ENCODE data around the gene ZNF837. TPM values are rescaled to one million over a fixed set of nuclear protein-coding genes. Genes with fewer than 3 reads are reported as not detected.

The ZNF837 gene
- total RNA-seq, 2 experiments from 2014 or later, result 0.71 to 1.0 TPM

DNA sequence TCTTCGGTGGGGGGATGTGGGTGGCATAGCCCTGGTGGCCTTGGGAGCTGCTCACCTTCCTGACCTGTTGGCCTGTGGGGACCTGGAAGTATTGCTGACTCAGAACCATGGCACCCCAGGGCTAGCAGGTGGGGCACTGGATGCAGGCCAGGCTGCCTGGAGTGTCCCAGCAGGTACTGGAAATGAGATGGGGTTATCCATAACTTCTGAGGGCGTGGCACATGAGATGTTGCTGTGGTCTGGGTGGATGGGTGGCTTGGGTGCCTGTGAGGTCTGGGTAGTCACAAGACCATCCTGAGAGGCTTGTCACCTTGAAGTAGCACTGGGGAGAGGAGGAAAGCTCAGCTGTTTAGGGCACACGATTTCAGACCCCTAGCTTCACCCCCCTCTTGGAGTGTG is 14.0 kb upstream of the ZNF837 start:
- peaks cover 24% of the 10 kb centered on the region for H3K27me3 Mint-ChIP-seq
- Histone ChIP-seq H3K36me3 (ENCODE audit: insufficient read depth, low read length) (peaks cover 40% of the 10 kb centered on the region), H3K4me3 (ENCODE audit: low read length) (no peak overlapping the region), H3K27ac (ENCODE audit: low read depth in 1 of 2, low read length in 2 of 2) (no peak overlapping the region), H3K4me1 (ENCODE audit: insufficient read depth, low read length) (peaks cover 12% of the 10 kb centered on the region), H3K27me3 (ENCODE audit: control insufficient read depth in 1 of 2, insufficient read depth in 2 of 2, low read length in 2 of 2) (peaks cover 16 to 21% of the 10 kb centered on the region in 2 experiments), H3K9me3 (ENCODE audit: control insufficient read depth in 1 of 2, insufficient read depth in 1 of 2, low read length in 2 of 2) (peaks cover 0 to 9% of the 10 kb centered on the region in 2 experiments)
- CTCF ChIA-PET, result no interaction called here
- H3K9me3 Mint-ChIP-seq, result no peaks in the 10 kb centered on the region
- DNase-seq (no peak), ATAC-seq (ENCODE audit: poor library complexity) (no peak)
- H3K4me1 Mint-ChIP-seq (ENCODE audit: low read depth), result peaks cover 5% of the 10 kb centered on the region
- TF ChIP-seq, protein P1, sequence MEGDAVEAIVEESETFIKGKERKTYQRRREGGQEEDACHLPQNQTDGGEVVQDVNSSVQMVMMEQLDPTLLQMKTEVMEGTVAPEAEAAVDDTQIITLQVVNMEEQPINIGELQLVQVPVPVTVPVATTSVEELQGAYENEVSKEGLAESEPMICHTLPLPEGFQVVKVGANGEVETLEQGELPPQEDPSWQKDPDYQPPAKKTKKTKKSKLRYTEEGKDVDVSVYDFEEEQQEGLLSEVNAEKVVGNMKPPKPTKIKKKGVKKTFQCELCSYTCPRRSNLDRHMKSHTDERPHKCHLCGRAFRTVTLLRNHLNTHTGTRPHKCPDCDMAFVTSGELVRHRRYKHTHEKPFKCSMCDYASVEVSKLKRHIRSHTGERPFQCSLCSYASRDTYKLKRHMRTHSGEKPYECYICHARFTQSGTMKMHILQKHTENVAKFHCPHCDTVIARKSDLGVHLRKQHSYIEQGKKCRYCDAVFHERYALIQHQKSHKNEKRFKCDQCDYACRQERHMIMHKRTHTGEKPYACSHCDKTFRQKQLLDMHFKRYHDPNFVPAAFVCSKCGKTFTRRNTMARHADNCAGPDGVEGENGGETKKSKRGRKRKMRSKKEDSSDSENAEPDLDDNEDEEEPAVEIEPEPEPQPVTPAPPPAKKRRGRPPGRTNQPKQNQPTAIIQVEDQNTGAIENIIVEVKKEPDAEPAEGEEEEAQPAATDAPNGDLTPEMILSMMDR (IDR thresholded peaks at IDR 0.05), result no peak
- H3K36me3 Mint-ChIP-seq (ENCODE audit: low read depth), result peaks cover 51% of the 10 kb centered on the region
- no peak overlapping the region for H3K27ac Mint-ChIP-seq
- POLR2A ChIA-PET, result no interaction called here
- intact Hi-C loops (cut with DNase I, micrococcal nuclease), result no loop called here
- H3K4me3 Mint-ChIP-seq, result no peak overlapping the region

DNA sequence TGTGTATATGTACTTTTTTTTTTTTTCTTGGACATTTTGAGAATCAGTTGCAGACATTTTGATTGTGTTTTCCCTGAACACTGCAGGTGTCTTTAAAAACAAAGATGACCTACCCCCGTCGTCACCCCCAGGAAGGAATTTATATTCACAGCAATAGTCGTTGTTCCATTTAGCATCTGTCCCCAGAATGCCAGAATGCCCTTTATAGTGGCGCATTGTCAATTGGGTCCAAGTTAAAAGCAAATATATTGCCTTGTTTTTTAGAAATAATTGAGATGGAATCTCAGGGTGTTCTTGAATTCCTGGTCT is 12.8 kb upstream of the ZNF837 start:
- POLR2A ChIA-PET, result no interaction called here
- H3K4me1 Mint-ChIP-seq (ENCODE audit: low read depth), result peaks cover 13% of the 10 kb centered on the region
- peaks cover 16% of the 10 kb centered on the region for H3K4me1 ChIP-seq (ENCODE audit: insufficient read depth, low read length)
- peaks cover 0 to 9% of the 10 kb centered on the region in 2 experiments for H3K9me3 ChIP-seq (ENCODE audit: control insufficient read depth in 1 of 2, insufficient read depth in 1 of 2, low read length in 2 of 2)
- H3K4me3 Mint-ChIP-seq, result no peak overlapping the region
- H3K27me3 ChIP-seq (ENCODE audit: control insufficient read depth in 1 of 2, insufficient read depth in 2 of 2, low read length in 2 of 2), result peaks cover 16 to 19% of the 10 kb centered on the region in 2 experiments
- H3K4me3 ChIP-seq (ENCODE audit: low read length), result no peak overlapping the region
- no peaks in the 10 kb centered on the region for H3K9me3 Mint-ChIP-seq
- no peak for DNase-seq
- H3K27ac Mint-ChIP-seq, result no peak overlapping the region
- no peak for ATAC-seq (ENCODE audit: poor library complexity)
- H3K36me3 Mint-ChIP-seq (ENCODE audit: low read depth), result peaks cover 59% of the 10 kb centered on the region
- no peak overlapping the region for H3K27ac ChIP-seq (ENCODE audit: low read depth in 1 of 2, low read length in 2 of 2)
- TF ChIP-seq, protein P1 (IDR thresholded peaks at IDR 0.05), result no peak
- peaks cover 49% of the 10 kb centered on the region for H3K36me3 ChIP-seq (ENCODE audit: insufficient read depth, low read length)
- peaks cover 19% of the 10 kb centered on the region for H3K27me3 Mint-ChIP-seq
- intact Hi-C loops (cut with DNase I, micrococcal nuclease), result no loop called here
- CTCF ChIA-PET, result no interaction called here

DNA sequence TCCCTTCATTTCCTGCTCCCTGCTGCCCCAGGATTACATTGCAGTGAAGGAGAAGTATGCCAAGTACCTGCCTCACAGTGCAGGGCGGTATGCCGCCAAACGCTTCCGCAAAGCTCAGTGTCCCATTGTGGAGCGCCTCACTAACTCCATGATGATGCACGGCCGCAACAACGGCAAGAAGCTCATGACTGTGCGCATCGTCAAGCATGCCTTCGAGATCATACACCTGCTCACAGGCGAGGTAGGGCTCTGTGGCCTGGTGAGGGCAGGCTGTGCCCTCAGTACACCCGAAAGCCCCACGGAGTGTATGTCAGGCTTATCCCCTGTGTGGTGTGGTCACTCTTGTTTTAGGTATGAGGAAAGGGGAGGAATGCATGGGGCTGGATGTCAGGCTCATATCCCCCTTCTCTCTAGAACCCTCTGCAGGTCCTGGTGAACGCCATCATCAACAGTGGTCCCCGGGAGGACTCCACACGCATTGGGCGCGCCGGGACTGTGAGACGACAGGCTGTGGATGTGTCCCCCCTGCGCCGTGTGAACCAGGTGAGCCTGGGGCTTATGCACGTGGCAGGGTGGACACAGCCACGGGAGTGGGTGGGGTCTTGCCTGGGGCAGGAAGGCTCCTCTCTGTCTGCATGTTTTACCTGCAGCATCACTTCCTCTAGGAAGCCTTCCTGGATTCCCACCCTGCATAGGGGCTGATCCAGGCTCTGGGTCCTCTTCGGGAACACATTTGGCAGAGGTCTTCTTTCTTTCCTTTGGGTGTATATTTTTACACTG is 12.3 kb upstream of the ZNF837 start:
- Mint-ChIP-seq H3K27me3 (peaks cover 16% of the 10 kb centered on the region), H3K36me3 (ENCODE audit: low read depth) (peaks cover 65% of the 10 kb centered on the region), H3K4me3 (no peak overlapping the region), H3K9me3 (no peaks in the 10 kb centered on the region), H3K4me1 (ENCODE audit: low read depth) (peaks cover 19% of the 10 kb centered on the region), H3K27ac (no peak overlapping the region)
- intact Hi-C loops (cut with DNase I, micrococcal nuclease), result no loop called here
- Histone ChIP-seq H3K36me3 (ENCODE audit: insufficient read depth, low read length) (peaks cover 53% of the 10 kb centered on the region), H3K27me3 (ENCODE audit: control insufficient read depth in 1 of 2, insufficient read depth in 2 of 2, low read length in 2 of 2) (peaks cover 16 to 18% of the 10 kb centered on the region in 2 experiments), H3K4me3 (ENCODE audit: low read length) (no peak overlapping the region), H3K4me1 (ENCODE audit: insufficient read depth, low read length) (peaks cover 21% of the 10 kb centered on the region), H3K27ac (ENCODE audit: low read depth in 1 of 2, low read length in 2 of 2) (no peak overlapping the region), H3K9me3 (ENCODE audit: control insufficient read depth in 1 of 2, insufficient read depth in 1 of 2, low read length in 2 of 2) (peaks cover 0 to 9% of the 10 kb centered on the region in 2 experiments)
- CTCF ChIA-PET, result no interaction called here
- ATAC-seq (ENCODE audit: poor library complexity) (no peak), DNase-seq (no peak)
- TF ChIP-seq, protein P1 (IDR thresholded peaks at IDR 0.05), result no peak
- POLR2A ChIA-PET, result no interaction called here

All from CD4-positive, alpha-beta T cell (primary cell).